GM20000 (cell line): ENCODE data around the gene ZNF155.

ENCODE experiments used
- DNase-seq: peaks from one replicate; pipeline ENCODE4 v3.0.0; 2012; ENCODE audit warnings: low spot score
- CTCF ChIP-seq: IDR thresholded peaks from 2 replicates; pipeline ENCODE4 v1.5.1; 2012; ENCODE audit warnings: mild to moderate bottlenecking, control low read depth; ENCODE audit errors: extremely low read depth, missing control alignments

Gene ZNF155

GRCh38 chr19:43950834-43951645, 32.9 kb upstream of the ZNF155 start, which contains the start of gene ZNF221:
Gene ZNF221, plus strand, starts transcription at chr19:43951228. Its CDS starts 11,499 bp downstream, at chr19:43962727.
- TF ChIP-seq CTCF, result no peak
- peak; percentile 84 for DNase-seq

GRCh38 chr19:43956827-43957226, 27.2 kb upstream of the ZNF155 start:
- TF ChIP-seq CTCF, result no peak
- DNase-seq, result no peak

GRCh38 chr19:43957891-43958290, 26.1 kb upstream of the ZNF155 start:
- TF ChIP-seq CTCF, result no peak
- no peak for DNase-seq

GRCh38 chr19:43960411-43960810, 23.6 kb upstream of the ZNF155 start:
- no peak for TF ChIP-seq CTCF
- no peak for DNase-seq

- TF ChIP-seq CTCF, result no peak
- DNase-seq, result no peak
Observed at GRCh38 chr19:43966079-43966694, 17.8 kb upstream of the ZNF155 start.

GRCh38 chr19:43976732-43977131, 7.3 kb upstream of the ZNF155 start:
- TF ChIP-seq CTCF, result no peak
- no peak for DNase-seq

GRCh38 chr19:43983544-43983911, 460 bp upstream of the ZNF155 start:
- DNase-seq, result no peak
- no peak for TF ChIP-seq CTCF
